Measurements from ENCODE around the gene PWWP3B.
"Not testable (repeated sequence)": the region's sequence is repeated elsewhere in the genome, so short reads cannot be mapped to it uniquely, and the experiment has no call there.

The PWWP3B gene

GRCh38 chrX:106168107-106168506 is at the start of gene PWWP3B:
TSS of gene PWWP3B (plus strand) at chrX:106168305. CDS start at chrX:106205433, 37,128 bp downstream.
- DNase-seq (ENCODE audit: low read depth): no peak

GRCh38 chrX:106139048-106139447 is 29.1 kb upstream of the PWWP3B start:
- DNase-seq (ENCODE audit: low read depth): no peak

- DNase-seq (ENCODE audit: low read depth): no peak
These were observed 23.1 kb upstream of the PWWP3B start for GRCh38 chrX:106144755-106145639.

DNA sequence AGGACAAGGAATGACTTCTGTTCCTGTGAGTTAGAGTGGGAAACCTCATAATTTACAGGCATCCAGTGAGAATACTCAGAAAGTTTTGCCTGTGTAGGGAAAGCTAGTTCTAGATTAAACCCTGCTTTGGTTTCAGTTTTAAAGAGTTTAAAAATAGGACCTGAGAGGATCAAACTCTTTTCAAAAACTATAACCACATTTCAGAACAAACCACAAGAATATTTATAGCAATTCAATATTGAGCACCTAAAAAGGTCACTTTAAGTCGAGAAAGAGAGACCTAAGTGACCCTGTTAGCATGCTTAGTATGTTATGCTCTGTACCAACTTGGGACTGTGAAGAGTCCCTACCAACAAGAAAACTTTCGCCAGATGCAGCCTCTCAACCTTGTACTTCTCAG is 17.4 kb upstream of the PWWP3B start:
- no peak for DNase-seq (ENCODE audit: low read depth)

- no peak for DNase-seq (ENCODE audit: low read depth)
These were observed 8.2 kb upstream of the PWWP3B start for GRCh38 chrX:106159861-106160282.

DNA sequence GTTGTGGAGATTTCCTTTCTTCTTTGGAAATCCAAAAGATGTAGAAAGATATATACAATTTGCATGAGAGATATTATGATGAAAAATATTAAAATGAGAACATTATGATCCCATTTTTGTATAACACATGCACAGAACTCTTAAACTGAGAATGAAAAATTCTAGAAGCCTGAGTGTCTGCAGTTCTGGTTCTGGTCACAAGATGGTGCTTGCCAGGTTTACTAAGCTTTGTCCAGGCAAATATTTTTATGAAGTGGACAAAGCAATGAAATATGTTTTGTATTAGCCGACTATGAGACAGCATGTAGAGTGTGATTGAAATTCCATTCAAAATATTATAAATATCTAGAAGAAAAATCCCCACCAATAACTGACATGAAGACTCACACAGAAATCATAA is 2.2 kb downstream of the PWWP3B start:
- DNase-seq (ENCODE audit: low read depth): no peak

GRCh38 chrX:106171293-106171820 is 3.3 kb downstream of the PWWP3B start:
- no peak for DNase-seq (ENCODE audit: low read depth)

- no peak for DNase-seq (ENCODE audit: low read depth)
These were observed 9.2 kb downstream of the PWWP3B start for GRCh38 chrX:106177106-106177981.

DNA sequence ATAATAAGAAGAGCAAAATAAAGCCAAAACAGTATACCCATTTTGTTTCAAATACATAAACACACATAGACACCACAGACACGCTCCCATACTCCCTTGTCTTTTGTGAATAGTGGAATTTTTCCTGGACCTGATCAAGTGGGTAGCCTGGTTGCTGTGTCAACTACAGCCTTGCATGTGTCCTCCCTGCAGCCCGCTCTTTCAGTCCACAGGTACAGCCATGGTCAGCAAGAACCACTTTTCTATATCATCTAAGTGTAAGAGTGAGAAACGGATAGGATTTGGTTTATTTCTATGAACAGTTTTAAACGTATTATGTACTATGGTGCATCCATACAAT is 9.8 kb downstream of the PWWP3B start:
- DNase-seq (ENCODE audit: low read depth): no peak

DNA sequence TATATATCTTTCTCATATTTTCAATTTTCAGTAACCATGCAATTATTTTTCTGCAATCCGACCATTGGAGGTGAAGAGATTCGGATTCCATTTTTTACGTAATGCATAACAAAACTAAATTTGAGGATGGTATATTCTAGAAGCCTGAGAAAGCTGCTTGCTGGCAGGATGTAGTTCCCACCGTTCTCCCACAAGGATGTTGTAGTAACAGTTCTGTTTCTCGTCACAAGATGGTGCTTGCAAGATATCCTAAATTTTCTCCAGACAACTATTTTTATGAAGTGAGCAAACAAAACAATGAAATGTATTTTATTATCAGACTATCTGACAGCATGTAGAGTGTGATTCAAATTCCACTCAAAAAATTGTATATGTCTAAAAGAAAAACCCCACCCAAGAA is 10.7 kb downstream of the PWWP3B start:
- DNase-seq (ENCODE audit: low read depth): no peak

DNA sequence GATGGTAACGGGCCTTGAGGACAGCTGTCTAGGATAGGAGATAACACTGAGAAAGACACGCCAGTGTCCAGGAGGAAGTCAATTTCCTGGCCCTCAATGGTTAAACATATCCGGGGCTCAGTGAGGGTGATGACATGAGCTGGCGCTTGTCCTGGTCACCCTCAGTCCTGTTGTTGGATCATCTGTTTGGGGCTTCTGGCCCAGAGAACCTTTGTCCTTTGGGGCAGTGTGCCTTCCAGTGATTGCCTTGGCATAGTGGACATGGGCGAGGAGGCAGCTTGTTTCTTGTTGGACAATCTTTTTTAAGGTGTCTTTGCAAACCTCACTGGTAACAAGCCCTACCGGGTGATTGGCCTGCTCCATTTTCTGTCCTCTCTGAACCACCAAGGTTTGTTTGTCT is 15.6 kb downstream of the PWWP3B start:
- DNase-seq (ENCODE audit: low read depth): not testable (repeated sequence)

GRCh38 chrX:106201502-106202178 is 33.5 kb downstream of the PWWP3B start:
- DNase-seq (ENCODE audit: low read depth): no peak

- DNase-seq (ENCODE audit: low read depth): no peak
These were observed 35.2 kb downstream of the PWWP3B start for GRCh38 chrX:106203315-106203714.

DNA sequence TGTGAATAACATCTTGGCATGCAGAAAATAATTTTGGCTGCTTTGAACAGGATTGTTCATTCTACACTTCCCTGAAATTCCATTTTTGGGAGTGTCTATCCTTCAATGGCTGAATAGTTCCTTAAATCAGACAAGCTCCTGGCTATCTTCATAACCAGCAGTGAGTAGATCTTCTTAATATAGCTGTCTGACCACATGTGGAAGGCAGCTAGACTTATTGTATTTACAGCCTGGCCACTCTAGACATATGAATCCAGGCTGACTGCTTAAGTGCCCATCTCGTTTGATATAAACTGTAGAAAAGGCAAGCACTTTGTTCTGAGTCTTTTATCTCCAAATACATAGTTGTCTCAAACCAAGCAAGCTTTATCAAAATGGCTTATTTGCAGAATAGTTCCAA is 40.0 kb downstream of the PWWP3B start:
- DNase-seq (ENCODE audit: low read depth): no peak

Measured in HS-27A (cell line).